Muscle of leg (tissue), 11 donors: ENCODE results near the gene PTPRJ. TPM values are rescaled to one million over a fixed set of nuclear protein-coding genes. Genes with fewer than 3 reads are reported as not detected.

Experiments
- DNase-seq: peaks from one replicate; pipeline ENCODE4 v3.0.0; 2013
- H3K27ac ChIP-seq: one replicate; pipeline ENCODE4 v1.5.1; 2013; ENCODE audit warnings: mild to moderate bottlenecking, low read length, control low read depth
- H3K27me3 ChIP-seq: one replicate; pipeline ENCODE4 v1.6.1; 2013; ENCODE audit warnings: low read length; ENCODE audit not compliant: control insufficient read depth, insufficient read depth
- H3K36me3 ChIP-seq: one replicate; pipeline ENCODE4 v1.6.1; 2013; ENCODE audit warnings: low read length; ENCODE audit not compliant: control insufficient read depth, insufficient read depth
- H3K4me1 ChIP-seq: one replicate; pipeline ENCODE4 v1.6.1; 2013; ENCODE audit warnings: low read length; ENCODE audit not compliant: control insufficient read depth, insufficient read depth
- H3K4me3 ChIP-seq: one replicate; pipeline ENCODE4 v1.5.1; 2013; ENCODE audit warnings: low read length, control low read depth
- H3K9me3 ChIP-seq: replicated peaks from 2 replicates; pipeline ENCODE4 v1.6.1; 2013; ENCODE audit warnings: low read depth, low read length; ENCODE audit not compliant: control insufficient read depth
- WGBS: methylation state at CpG from one replicate; pipeline ENCODE4 v1.1.5; 2013; ENCODE audit warnings: missing lambda C conversion rate; ENCODE audit not compliant: insufficient coverage; 5-methylcytosine and 5-hydroxymethylcytosine counted together
- polyA plus RNA-seq, 8 donors: library from polyadenylated mRNA; unstranded; fragments of 120-200 nt; gene quantifications; one replicate each; pipeline versions ENCODE4 v1.2.1 to v1.2.3, GENCODE V29; 2013; ENCODE audit warnings: inconsistent platforms in 1 of 8, low replicate concordance in 1 of 8; ENCODE audit not compliant: insufficient read length in 8 of 8, insufficient read depth in 1 of 8
- total RNA-seq: library from RNA; stranded (reverse); fragments of 120-200 nt; gene quantifications from one replicate; pipeline ENCODE4 v1.2.4, GENCODE V29; 2013

PTPRJ gene
- total and polyA plus RNA-seq, 9 donors: 2.9 to 6.0 (median 3.6) TPM

GRCh38 chr11:48005136-48005535 is 24.8 kb downstream of the PTPRJ start:
- Histone ChIP-seq H3K4me3 (no peak overlapping the region), H3K4me1 (peaks cover 4% of the 10 kb centered on the region), H3K27me3 (no peaks in the 10 kb centered on the region), H3K36me3 (no peaks in the 10 kb centered on the region), H3K9me3 (no peaks in the 10 kb centered on the region), H3K27ac (no peak overlapping the region)
- WGBS: no CpG with 5 or more reads among the region's 4 CpGs
- DNase-seq: no peak

DNA sequence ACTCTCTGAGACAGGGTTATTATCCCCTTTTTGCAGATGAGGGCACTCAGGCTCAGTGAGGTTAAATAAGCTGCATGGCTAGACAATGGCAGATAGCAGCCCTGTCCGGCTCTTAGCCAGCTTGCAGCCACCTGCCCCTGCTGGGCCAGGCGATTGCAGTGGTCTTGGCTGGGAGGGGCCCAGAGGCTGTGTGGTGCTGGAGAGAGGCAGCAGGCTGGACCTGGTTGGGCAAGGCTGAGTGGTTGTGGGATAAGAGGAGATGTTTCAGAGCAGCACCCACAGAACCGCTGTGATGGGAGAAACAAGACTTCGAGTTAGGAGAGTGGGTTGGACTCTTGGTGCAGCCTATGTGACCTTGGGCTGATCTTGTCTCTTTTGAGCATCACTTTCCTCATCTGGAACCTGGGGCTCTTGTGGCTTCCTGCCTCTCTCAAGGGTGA is 25.5 kb downstream of the PTPRJ start:
- peaks cover 4% of the 10 kb centered on the region for H3K4me1 ChIP-seq

DNA sequence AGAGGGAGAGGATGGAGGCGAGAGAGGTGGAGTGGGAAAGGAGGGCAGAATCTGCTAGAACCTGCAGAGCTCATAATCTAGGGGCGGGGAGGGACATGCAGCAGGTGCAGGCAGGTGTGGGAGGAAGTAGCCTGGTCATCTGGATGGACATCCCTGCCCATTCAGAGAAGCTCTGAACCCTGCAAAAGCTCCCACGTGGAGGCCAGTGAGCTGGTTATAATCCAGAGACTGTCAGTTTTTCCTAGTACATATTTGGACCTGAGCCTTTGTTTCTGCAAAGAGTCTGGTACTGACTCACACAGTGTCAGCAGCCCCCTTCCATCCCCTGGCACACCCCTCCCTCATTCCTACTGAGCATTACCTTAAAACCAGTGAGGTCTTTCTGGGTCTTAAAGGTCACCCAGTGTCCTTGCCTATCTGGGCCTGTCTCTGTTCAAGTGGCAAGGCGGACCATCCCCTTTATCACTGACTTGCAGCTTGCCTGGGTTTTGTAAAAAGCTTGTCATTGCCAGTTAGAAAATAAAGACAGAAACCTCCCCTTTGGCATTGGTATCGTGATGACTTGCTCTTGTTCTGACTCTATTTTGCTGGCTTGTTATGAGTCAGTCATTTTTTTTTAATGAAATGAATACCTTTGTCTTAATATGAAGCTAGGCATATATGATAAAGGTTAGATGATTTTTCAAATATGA is 26.1 kb downstream of the PTPRJ start:
- Histone ChIP-seq H3K4me1 (peaks cover 4% of the 10 kb centered on the region), H3K27me3 (no peaks in the 10 kb centered on the region), H3K4me3 (no peak overlapping the region), H3K9me3 (no peaks in the 10 kb centered on the region), H3K36me3 (no peaks in the 10 kb centered on the region), H3K27ac (no peak overlapping the region)
- DNase-seq: no peak
- WGBS: 56% methylated on average over 3 of the region's 5 CpGs

More for the DNA sequence above, 25.5 kb downstream of the PTPRJ start:
- WGBS: 54% methylated on average over 4 of the region's 4 CpGs
- Histone ChIP-seq H3K27me3 (no peaks in the 10 kb centered on the region), H3K36me3 (no peaks in the 10 kb centered on the region), H3K9me3 (no peaks in the 10 kb centered on the region), H3K4me3 (no peak overlapping the region), H3K27ac (no peak overlapping the region)
- no peak for DNase-seq

- DNase-seq: no peak
- no peak overlapping the region for H3K27ac ChIP-seq
These were observed 27.3 kb downstream of the PTPRJ start for GRCh38 chr11:48007677-48008076.

GRCh38 chr11:48008951-48009270 is 28.6 kb downstream of the PTPRJ start:
- Histone ChIP-seq H3K36me3 (no peaks in the 10 kb centered on the region), H3K27ac (no peak overlapping the region), H3K4me3 (no peak overlapping the region), H3K9me3 (no peaks in the 10 kb centered on the region), H3K4me1 (peaks cover 6% of the 10 kb centered on the region), H3K27me3 (no peaks in the 10 kb centered on the region)
- DNase-seq: no peak
- WGBS: 70% methylated on average over 3 of the region's 4 CpGs

More at GRCh38 chr11:48007677-48008076, 27.3 kb downstream of the PTPRJ start:
- Histone ChIP-seq H3K27me3 (no peaks in the 10 kb centered on the region), H3K9me3 (no peaks in the 10 kb centered on the region), H3K4me3 (no peak overlapping the region), H3K4me1 (peaks cover 4% of the 10 kb centered on the region), H3K36me3 (no peaks in the 10 kb centered on the region)
- 75% methylated on average over 2 of the region's 6 CpGs for WGBS

DNA sequence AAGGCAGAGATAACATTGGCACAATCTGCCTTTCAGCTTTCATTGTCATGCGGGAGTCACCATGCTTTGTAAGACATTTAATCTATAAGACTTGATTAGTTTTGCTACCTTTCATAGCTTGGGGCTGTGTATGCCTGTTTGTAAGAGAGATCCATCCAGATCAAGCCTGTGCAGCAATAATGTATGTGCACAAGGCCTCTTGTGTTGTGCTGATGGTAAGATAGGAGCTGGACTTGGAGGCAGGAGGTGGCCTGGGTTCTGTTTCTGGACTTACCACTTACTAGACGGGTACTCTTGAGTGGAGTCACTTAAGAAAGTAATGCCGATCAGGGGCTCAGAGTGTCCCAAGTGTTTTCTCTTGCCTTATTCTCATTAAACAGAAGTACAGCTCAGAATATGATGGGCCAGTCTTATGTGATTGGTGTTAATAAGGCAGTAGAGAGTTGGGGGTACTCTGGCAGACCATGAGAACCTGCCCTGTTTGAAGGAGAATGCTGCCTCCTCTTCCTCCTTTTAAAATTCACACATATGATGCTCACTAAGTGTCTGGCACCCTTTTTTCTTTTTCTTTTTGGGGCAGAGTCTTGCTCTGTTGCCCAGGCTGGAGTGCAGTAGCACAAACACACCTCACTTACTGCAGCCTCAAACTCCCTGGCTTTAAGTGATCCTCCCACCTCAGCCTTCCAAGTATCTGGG is 30.9 kb downstream of the PTPRJ start:
- H3K27me3 ChIP-seq: no peaks in the 10 kb centered on the region
- WGBS: no CpG with 5 or more reads among the region's 3 CpGs
- no peaks in the 10 kb centered on the region for H3K9me3 ChIP-seq
- H3K36me3 ChIP-seq: no peaks in the 10 kb centered on the region
- H3K27ac ChIP-seq: no peak overlapping the region
- H3K4me1 ChIP-seq: peaks cover 11% of the 10 kb centered on the region
- no peak for DNase-seq
- no peak overlapping the region for H3K4me3 ChIP-seq

DNA sequence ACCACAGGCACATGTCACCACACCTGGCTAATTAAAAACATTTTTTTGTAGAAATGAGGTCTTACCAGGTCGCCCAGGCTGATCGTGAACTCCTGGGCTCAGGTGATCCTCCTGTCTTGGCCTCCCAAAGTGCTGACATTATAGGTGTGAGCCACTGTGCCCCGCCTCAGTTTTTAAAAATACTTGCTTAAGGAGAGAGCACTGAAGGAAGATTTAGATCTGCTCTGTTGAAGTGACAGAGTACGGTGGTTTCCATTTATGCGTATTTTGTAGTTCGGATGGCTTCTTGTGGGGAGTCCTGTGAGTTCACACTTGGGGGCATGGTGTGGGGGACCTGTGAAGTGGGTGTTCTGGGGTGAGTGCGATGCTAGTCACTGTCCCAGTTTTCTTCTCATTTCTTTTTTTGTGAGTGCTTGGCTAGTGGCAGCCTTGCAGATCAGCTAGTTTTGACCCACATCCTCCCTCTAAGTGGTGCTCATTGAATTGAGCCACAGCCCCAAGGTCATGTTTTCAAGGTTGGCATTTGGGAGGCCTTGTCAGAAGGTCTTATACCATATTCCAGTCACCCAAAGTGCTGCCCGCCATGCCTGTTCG is 31.5 kb downstream of the PTPRJ start:
- Histone ChIP-seq H3K4me1 (peaks cover 8% of the 10 kb centered on the region), H3K4me3 (no peak overlapping the region), H3K36me3 (no peaks in the 10 kb centered on the region), H3K27ac (no peak overlapping the region), H3K9me3 (no peaks in the 10 kb centered on the region), H3K27me3 (no peaks in the 10 kb centered on the region)
- no peak for DNase-seq
- WGBS: 91% methylated on average over 6 of the region's 9 CpGs

- Histone ChIP-seq H3K36me3 (no peaks in the 10 kb centered on the region), H3K27me3 (no peaks in the 10 kb centered on the region), H3K27ac (no peak overlapping the region), H3K4me3 (no peak overlapping the region), H3K4me1 (peaks cover 13% of the 10 kb centered on the region), H3K9me3 (no peaks in the 10 kb centered on the region)
- DNase-seq: no peak
- 97% methylated on average over 3 of the region's 8 CpGs for WGBS
These were observed 33.0 kb downstream of the PTPRJ start for GRCh38 chr11:48013269-48013901.

GRCh38 chr11:48014917-48015316 is 34.6 kb downstream of the PTPRJ start:
- Histone ChIP-seq H3K4me1 (peaks cover 21% of the 10 kb centered on the region), H3K36me3 (no peaks in the 10 kb centered on the region)

More at GRCh38 chr11:48014917-48015316, 34.6 kb downstream of the PTPRJ start:
- no peaks in the 10 kb centered on the region for H3K9me3 ChIP-seq
- H3K4me3 ChIP-seq: no peak overlapping the region
- no peak overlapping the region for H3K27ac ChIP-seq
- peaks cover 2% of the 10 kb centered on the region for H3K27me3 ChIP-seq
- WGBS: 66% methylated on average over 8 of the region's 8 CpGs
- no peak for DNase-seq
